ENCODE results near the gene SAMHD1.

DNA sequence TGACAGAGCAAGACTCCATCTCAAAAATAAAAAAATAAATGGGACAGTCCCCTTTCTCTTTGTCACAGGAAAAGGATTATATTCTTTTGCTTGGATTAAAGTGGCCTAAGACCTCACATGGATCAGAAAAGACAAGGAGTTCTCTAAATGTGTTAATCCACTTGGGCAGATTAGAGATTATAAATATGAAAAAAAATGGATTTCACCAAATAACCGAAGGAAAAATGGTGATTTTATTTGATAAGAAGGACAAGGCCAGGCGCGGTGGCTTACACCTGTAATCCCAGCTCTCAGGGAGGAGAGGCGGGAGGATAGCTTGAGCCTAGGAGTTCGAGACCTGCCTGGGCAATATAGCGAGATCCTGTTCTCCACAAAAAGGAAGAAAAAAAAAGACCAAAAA, 21.8 kb downstream of the SAMHD1 start:
- no peak for TF ChIP-seq EP300 (IDR thresholded peaks at IDR 0.05)
- TF ChIP-seq, protein P1, sequence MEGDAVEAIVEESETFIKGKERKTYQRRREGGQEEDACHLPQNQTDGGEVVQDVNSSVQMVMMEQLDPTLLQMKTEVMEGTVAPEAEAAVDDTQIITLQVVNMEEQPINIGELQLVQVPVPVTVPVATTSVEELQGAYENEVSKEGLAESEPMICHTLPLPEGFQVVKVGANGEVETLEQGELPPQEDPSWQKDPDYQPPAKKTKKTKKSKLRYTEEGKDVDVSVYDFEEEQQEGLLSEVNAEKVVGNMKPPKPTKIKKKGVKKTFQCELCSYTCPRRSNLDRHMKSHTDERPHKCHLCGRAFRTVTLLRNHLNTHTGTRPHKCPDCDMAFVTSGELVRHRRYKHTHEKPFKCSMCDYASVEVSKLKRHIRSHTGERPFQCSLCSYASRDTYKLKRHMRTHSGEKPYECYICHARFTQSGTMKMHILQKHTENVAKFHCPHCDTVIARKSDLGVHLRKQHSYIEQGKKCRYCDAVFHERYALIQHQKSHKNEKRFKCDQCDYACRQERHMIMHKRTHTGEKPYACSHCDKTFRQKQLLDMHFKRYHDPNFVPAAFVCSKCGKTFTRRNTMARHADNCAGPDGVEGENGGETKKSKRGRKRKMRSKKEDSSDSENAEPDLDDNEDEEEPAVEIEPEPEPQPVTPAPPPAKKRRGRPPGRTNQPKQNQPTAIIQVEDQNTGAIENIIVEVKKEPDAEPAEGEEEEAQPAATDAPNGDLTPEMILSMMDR (IDR thresholded peaks at IDR 0.05) = no peak
- TF ChIP-seq POLR2AphosphoS5 (IDR thresholded peaks at IDR 0.05) = no peak
